Right atrium auricular region (tissue), 2 donors: ENCODE results near the gene KCNH1. TPM values are rescaled to one million over a fixed set of nuclear protein-coding genes. Genes with fewer than 3 reads are reported as not detected.
A peak's percentile ranks its signal among the peaks of the same experiment; 100 is the strongest.

Experiments used
- DNase-seq: peaks from one replicate; pipeline ENCODE4 v3.0.0-alpha.2; 2019; ENCODE audit warnings: low spot score
- H3K27ac ChIP-seq, 2 donors: fragments of 200-600 bp; sonication (generic); 1 replicate in 1 of 2; 2 replicates in 1 of 2; pipeline ENCODE4 v1.5.1; 2016 to 2019
- H3K27me3 ChIP-seq, 2 donors: fragments of 200-600 bp; sonication (generic); one replicate each; pipeline versions ENCODE4 v1.5.1 to v1.6.0; 2017 to 2019
- H3K36me3 ChIP-seq: fragments of 200-600 bp; sonication (generic); one replicate; pipeline ENCODE4 v1.5.1; 2016
- H3K4me1 ChIP-seq, 2 donors: fragments of 200-600 bp; sonication (generic); one replicate each; pipeline versions ENCODE4 v1.5.1 to v1.6.0; 2017 to 2019
- H3K4me3 ChIP-seq, 2 donors: fragments of 200-600 bp; sonication (generic); 1 replicate in 1 of 2; 2 replicates in 1 of 2; pipeline ENCODE4 v1.5.1; 2017 to 2019; ENCODE audit warnings: mild to moderate bottlenecking in 1 of 2, moderate library complexity in 1 of 2
- H3K9me3 ChIP-seq, 2 donors: fragments of 200-600 bp; sonication (generic); one replicate each; pipeline ENCODE4 v1.5.1; 2019
- total RNA-seq, 2 donors: library from RNA; depleted of rRNA; stranded (reverse); fragments of >200 nt; gene quantifications; one replicate each; pipeline ENCODE4 v1.1.0, GENCODE V29; 2016
- TF ChIP-seq, protein P1 (sequence below), 2 donors: fragments of 200-600 bp; sonication (generic); IDR thresholded peaks; one replicate each; pipeline ENCODE4 v1.5.1; 2019; ENCODE audit warnings: antibody characterized with exemption in 2 of 2

The KCNH1 gene
- total RNA-seq, 2 donors from 2014 or later, result not detected

DNA sequence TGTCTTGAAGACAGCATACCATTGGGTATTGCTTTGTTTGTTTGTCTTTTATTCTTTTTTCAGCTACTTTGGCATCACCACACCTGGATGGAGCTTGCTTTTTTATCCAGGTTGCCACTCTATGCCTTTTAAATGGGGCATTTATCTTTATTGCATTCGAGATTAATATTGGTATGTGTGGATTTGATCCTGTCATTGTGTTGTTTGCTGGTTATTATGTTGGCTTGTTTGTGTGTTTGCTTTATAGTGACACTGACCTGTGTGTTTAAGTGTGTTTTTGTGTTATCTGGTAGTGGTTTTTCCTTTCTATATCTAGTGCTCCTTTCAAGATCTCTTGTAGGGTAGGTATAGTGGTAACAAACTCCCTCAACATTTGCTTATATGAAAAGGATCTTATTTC, 24.9 kb upstream of the KCNH1 start:
- H3K27me3 ChIP-seq, result no peaks in the 10 kb centered on the region
- H3K9me3 ChIP-seq, result peaks cover 0 to 14% of the 10 kb centered on the region in 2 donors
- H3K4me3 ChIP-seq, result no peak overlapping the region
- no peak for DNase-seq
- TF ChIP-seq, protein P1, sequence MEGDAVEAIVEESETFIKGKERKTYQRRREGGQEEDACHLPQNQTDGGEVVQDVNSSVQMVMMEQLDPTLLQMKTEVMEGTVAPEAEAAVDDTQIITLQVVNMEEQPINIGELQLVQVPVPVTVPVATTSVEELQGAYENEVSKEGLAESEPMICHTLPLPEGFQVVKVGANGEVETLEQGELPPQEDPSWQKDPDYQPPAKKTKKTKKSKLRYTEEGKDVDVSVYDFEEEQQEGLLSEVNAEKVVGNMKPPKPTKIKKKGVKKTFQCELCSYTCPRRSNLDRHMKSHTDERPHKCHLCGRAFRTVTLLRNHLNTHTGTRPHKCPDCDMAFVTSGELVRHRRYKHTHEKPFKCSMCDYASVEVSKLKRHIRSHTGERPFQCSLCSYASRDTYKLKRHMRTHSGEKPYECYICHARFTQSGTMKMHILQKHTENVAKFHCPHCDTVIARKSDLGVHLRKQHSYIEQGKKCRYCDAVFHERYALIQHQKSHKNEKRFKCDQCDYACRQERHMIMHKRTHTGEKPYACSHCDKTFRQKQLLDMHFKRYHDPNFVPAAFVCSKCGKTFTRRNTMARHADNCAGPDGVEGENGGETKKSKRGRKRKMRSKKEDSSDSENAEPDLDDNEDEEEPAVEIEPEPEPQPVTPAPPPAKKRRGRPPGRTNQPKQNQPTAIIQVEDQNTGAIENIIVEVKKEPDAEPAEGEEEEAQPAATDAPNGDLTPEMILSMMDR (IDR thresholded peaks at IDR 0.05), result no peak
- H3K27ac ChIP-seq, result no peak overlapping the region
- H3K4me1 ChIP-seq, result no peaks in the 10 kb centered on the region
- no peaks in the 10 kb centered on the region for H3K36me3 ChIP-seq

DNA sequence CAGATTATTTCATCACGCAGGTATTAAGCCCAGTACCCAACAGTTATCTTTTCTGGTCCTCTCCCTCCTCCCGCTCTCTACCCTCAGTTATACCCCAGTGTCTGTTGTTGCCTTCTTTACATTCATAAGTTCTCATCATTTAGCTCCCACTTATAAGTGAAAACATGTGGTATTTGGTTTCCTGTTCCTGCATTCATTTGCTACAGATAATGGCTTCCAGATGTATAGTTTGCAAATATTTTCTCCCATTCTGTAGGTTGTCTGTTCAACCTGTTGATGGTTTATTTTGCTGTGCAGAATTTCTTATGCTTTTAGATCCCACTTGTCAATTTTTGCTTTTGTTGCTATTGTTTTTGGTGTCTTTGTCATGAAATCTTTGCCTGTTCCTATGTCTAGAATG, 21.1 kb upstream of the KCNH1 start:
- H3K4me1 ChIP-seq, result no peaks in the 10 kb centered on the region
- TF ChIP-seq, protein P1 (IDR thresholded peaks at IDR 0.05), result no peak
- no peaks in the 10 kb centered on the region for H3K27me3 ChIP-seq
- peaks cover 0 to 14% of the 10 kb centered on the region in 2 donors for H3K9me3 ChIP-seq
- H3K27ac ChIP-seq, result no peak overlapping the region
- H3K36me3 ChIP-seq, result no peaks in the 10 kb centered on the region
- DNase-seq, result no peak
- H3K4me3 ChIP-seq, result no peak overlapping the region

DNA sequence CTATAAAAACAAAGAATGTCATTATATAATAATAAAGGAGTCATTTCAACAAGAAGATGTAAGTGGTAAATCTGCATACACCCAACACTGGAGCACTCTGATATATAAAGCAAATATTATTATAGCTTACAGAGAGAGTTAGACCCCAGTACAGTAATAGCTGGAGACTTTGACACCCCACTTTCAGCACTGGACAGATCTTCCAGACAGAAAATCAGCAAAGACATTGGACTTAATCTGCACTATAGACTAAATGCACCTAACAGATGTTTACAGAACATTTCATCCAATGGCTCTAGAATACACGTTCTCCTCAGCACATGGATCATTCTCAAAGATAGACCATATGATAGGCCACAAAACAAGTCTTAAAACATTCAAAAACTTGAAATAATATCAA, 20.0 kb upstream of the KCNH1 start:
- TF ChIP-seq, protein P1 (IDR thresholded peaks at IDR 0.05), result no peak
- Histone ChIP-seq H3K9me3 (peaks cover 0 to 12% of the 10 kb centered on the region in 2 donors), H3K4me1 (no peaks in the 10 kb centered on the region), H3K27ac (no peak overlapping the region), H3K4me3 (no peak overlapping the region), H3K36me3 (no peaks in the 10 kb centered on the region), H3K27me3 (no peaks in the 10 kb centered on the region)
- no peak for DNase-seq

DNA sequence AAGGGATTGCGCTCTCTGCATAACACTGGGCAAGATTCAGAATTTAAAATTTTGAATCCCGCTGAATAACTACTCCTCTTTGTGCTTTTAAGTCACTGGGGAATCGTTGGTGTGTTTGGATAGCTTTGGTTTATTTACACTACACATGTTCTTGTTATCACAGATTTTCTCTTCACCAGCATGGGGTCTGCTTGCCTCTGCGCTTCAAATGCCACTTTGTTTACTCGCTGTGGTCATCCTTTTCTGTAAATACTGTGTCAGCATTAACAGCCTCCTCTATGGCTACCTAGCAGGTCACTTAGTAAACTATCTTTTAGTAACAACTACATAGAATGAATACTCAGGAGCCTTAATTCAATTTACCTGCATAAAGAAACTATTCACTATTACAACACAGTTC, 14.4 kb upstream of the KCNH1 start:
- Histone ChIP-seq H3K4me1 (no peaks in the 10 kb centered on the region), H3K27ac (no peak overlapping the region), H3K27me3 (no peaks in the 10 kb centered on the region), H3K4me3 (no peak overlapping the region), H3K9me3 (no peaks in the 10 kb centered on the region), H3K36me3 (no peaks in the 10 kb centered on the region)
- TF ChIP-seq, protein P1 (IDR thresholded peaks at IDR 0.05), result no peak
- no peak for DNase-seq

DNA sequence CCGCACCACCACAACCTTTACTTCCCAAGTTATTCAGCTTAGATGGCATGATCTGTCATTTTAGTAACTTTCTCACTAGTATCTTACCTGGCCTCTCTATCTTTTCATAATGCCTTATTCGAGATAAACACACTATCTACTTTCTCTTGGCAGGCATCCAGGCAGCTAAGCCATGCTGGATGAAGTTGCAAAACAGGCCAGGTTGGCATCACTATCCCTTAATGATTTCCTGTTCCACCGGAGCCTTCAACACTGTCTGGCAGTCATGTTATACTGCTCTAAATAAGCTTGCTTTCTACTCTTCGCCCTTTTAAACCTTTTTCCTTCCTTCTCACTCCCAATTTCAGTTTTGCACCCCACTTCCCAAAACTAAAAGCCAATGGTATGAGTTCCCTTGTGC, 12.0 kb upstream of the KCNH1 start:
- no peak for DNase-seq
- Histone ChIP-seq H3K36me3 (no peaks in the 10 kb centered on the region), H3K9me3 (no peaks in the 10 kb centered on the region), H3K4me1 (no peaks in the 10 kb centered on the region), H3K27me3 (no peaks in the 10 kb centered on the region), H3K27ac (no peak overlapping the region), H3K4me3 (no peak overlapping the region)
- TF ChIP-seq, protein P1 (IDR thresholded peaks at IDR 0.05), result no peak

DNA sequence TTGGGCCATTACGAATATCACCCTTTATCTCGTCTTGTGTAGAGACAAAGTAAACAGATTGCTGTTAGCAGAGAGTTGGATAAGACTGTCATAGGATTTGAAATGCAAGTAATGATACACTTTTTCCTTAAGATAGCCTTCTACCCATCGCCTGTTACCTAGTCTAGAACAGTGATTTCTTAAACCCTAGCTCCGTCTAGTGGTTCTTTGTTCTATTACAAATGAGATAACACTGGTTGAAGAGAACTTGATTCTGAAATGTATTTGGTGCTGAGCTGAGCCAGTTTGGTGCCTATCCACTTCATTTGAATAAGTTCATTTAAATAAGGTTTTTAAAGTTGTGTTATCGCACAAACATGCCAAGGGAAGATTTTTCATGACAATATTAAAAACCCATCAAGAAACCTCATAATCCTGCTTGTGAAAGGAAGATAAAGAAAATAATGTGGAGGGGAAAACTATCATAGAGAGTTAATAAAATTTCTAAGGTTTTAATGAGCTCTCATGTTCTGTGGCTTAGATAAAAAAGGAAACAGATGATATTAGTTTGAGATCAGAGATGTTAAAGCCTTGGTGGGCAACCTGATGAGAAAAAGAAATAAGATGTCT, 1.5 kb upstream of the KCNH1 start:
- TF ChIP-seq, protein P1 (IDR thresholded peaks at IDR 0.05), result peak; percentile 32 to 65

More for the DNA sequence above, 1.5 kb upstream of the KCNH1 start:
- Histone ChIP-seq H3K27me3 (peaks cover 0 to 8% of the 10 kb centered on the region in 2 donors), H3K4me3 (no peak overlapping the region), H3K27ac (no peak overlapping the region), H3K9me3 (no peaks in the 10 kb centered on the region), H3K4me1 (peaks cover 0 to 17% of the 10 kb centered on the region in 2 donors), H3K36me3 (no peaks in the 10 kb centered on the region)
- DNase-seq, result no peak
